Keratinocyte (primary cell): Measurements from ENCODE around the gene PRR9.

Experiments
- CTCF ChIP-seq, 3 experiments: IDR thresholded peaks in 1 of 3; conservative IDR thresholded peaks in 1 of 3; optimal IDR thresholded peaks in 1 of 3; 2 replicates in 2 of 3; 3 replicates in 1 of 3; pipeline versions ENCODE3 to v1.5.1; 2011; ENCODE audit warnings: low read length in 3 of 3, mild to moderate bottlenecking in 3 of 3, moderate library complexity in 2 of 3, control low read depth in 1 of 3, inconsistent platforms in 1 of 3; ENCODE audit not compliant: insufficient read depth in 2 of 3; ENCODE audit errors: extremely low read depth in 1 of 3
- EZH2 ChIP-seq: IDR thresholded peaks from one replicate; pipeline ENCODE4 v1.6.1; 2012; ENCODE audit warnings: inconsistent platforms, mild to moderate bottlenecking, low read length, moderate library complexity

- TF ChIP-seq CTCF (optimal IDR thresholded peaks at IDR 0.05 in 1 of 3, IDR thresholded peaks at IDR 0.05 in 1 of 3, conservative IDR thresholded peaks at IDR 0.05 in 1 of 3; ENCODE audit: extremely low read depth in 1 of 3, insufficient read depth in 2 of 3, low read length in 3 of 3): no peak
- TF ChIP-seq EZH2: no peak
These were observed 48.1 kb downstream of the PRR9 start for GRCh38 chr1:153265457-153265856.
